ENCODE measurements around the gene ELOVL2. TPM values are rescaled to one million over a fixed set of nuclear protein-coding genes. Genes with fewer than 3 reads are reported as not detected.

Gene ELOVL2
- polyA plus RNA-seq, 3 donors, result not detected

GRCh38 chr6:11044712-11045167 is 635 bp upstream of the ELOVL2 start:
- Histone ChIP-seq H4K20me1 (ENCODE audit: insufficient read depth, low read length) (no peaks in the 10 kb centered on the region), H2AFZ (ENCODE audit: insufficient read depth, low read depth, low read length, poor library complexity, severe bottlenecking) (no peak overlapping the region), H3K36me3 (replicated peaks in 1 of 2; ENCODE audit: control insufficient read depth in 1 of 2, insufficient read depth in 2 of 2, low read length in 2 of 2) (no peaks in the 10 kb centered on the region), H3K79me2 (ENCODE audit: insufficient read depth, low read length) (no peaks in the 10 kb centered on the region), H3K4me2 (replicated peaks; ENCODE audit: extremely low read depth, low read length, poor library complexity, severe bottlenecking) (peak overlapping the region; percentile 76), H3K9ac (ENCODE audit: insufficient read depth, low read length, poor library complexity, severe bottlenecking) (no peak overlapping the region), H3K9me3 (replicated peaks in 1 of 2; ENCODE audit: control insufficient read depth in 1 of 2, insufficient read depth in 1 of 2, low read length in 2 of 2) (peaks cover 0 to 17% of the 10 kb centered on the region in 2 donors), H3K27ac (ENCODE audit: low read depth in 1 of 2, low read length in 2 of 2) (no peak overlapping the region), H3K27me3 (ENCODE audit: control insufficient read depth in 2 of 2, insufficient read depth in 2 of 2, low read length in 2 of 2) (peaks cover 62 to 79% of the 10 kb centered on the region in 2 donors), H3K4me3 (replicated peaks in 1 of 3; ENCODE audit: low read depth in 2 of 3, low read length in 3 of 3) (peak overlapping the region in 1 of 3 experiments; percentile 67), H3K4me1 (ENCODE audit: control insufficient read depth in 1 of 2, insufficient read depth in 2 of 2, low read length in 2 of 2) (peaks cover 6 to 15% of the 10 kb centered on the region in 2 donors)
- TF ChIP-seq, protein P1, sequence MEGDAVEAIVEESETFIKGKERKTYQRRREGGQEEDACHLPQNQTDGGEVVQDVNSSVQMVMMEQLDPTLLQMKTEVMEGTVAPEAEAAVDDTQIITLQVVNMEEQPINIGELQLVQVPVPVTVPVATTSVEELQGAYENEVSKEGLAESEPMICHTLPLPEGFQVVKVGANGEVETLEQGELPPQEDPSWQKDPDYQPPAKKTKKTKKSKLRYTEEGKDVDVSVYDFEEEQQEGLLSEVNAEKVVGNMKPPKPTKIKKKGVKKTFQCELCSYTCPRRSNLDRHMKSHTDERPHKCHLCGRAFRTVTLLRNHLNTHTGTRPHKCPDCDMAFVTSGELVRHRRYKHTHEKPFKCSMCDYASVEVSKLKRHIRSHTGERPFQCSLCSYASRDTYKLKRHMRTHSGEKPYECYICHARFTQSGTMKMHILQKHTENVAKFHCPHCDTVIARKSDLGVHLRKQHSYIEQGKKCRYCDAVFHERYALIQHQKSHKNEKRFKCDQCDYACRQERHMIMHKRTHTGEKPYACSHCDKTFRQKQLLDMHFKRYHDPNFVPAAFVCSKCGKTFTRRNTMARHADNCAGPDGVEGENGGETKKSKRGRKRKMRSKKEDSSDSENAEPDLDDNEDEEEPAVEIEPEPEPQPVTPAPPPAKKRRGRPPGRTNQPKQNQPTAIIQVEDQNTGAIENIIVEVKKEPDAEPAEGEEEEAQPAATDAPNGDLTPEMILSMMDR (IDR thresholded peaks at IDR 0.05), result peak; percentile 21
- Mint-ChIP-seq H3K27me3 (ENCODE audit: low read depth in 3 of 3) (peaks cover 59 to 77% (median 66%) of the 10 kb centered on the region in 3 donors), H3K4me1 (peaks cover 14% of the 10 kb centered on the region), H3K9me3 (peaks cover 5 to 15% (median 7%) of the 10 kb centered on the region in 7 donors), H3K27ac (peak overlapping the region in 1 of 7 donors; percentile 28), H3K4me3 (peak overlapping the region; percentile 70 to 93), H3K36me3 (peaks cover 4% of the 10 kb centered on the region in 2 donors)
- DNase-seq, result no peak
- 10% methylated on average over 13 of the region's 23 CpGs for WGBS (ENCODE audit: insufficient coverage)
- intact Hi-C loops (cut with micrococcal nuclease), result no loop called here

GRCh38 chr6:11043378-11043960 is 636 bp downstream of the ELOVL2 start:
- peaks cover 0 to 17% of the 10 kb centered on the region in 2 donors for H3K9me3 ChIP-seq (replicated peaks in 1 of 2; ENCODE audit: control insufficient read depth in 1 of 2, insufficient read depth in 1 of 2, low read length in 2 of 2)
- no peaks in the 10 kb centered on the region for H3K79me2 ChIP-seq (ENCODE audit: insufficient read depth, low read length)
- Mint-ChIP-seq H3K4me3 (peak overlapping the region; percentile 68 to 84), H3K27me3 (ENCODE audit: low read depth in 3 of 3) (peaks cover 62 to 82% (median 72%) of the 10 kb centered on the region in 3 donors), H3K36me3 (peaks cover 4% of the 10 kb centered on the region in 2 donors), H3K9me3 (peaks cover 5 to 15% (median 7%) of the 10 kb centered on the region in 7 donors), H3K27ac (peak overlapping the region in 1 of 7 donors; percentile 36), H3K4me1 (peaks cover 14% of the 10 kb centered on the region)
- H3K27me3 ChIP-seq (ENCODE audit: control insufficient read depth in 2 of 2, insufficient read depth in 2 of 2, low read length in 2 of 2), result peaks cover 72 to 82% of the 10 kb centered on the region in 2 donors
- H3K36me3 ChIP-seq (replicated peaks in 1 of 2; ENCODE audit: control insufficient read depth in 1 of 2, insufficient read depth in 2 of 2, low read length in 2 of 2), result no peaks in the 10 kb centered on the region
- no peak overlapping the region for H3K27ac ChIP-seq (ENCODE audit: low read depth in 1 of 2, low read length in 2 of 2)
- DNase-seq, result no peak
- H4K20me1 ChIP-seq (ENCODE audit: insufficient read depth, low read length), result no peaks in the 10 kb centered on the region
- peaks cover 6 to 15% of the 10 kb centered on the region in 2 donors for H3K4me1 ChIP-seq (ENCODE audit: control insufficient read depth in 1 of 2, insufficient read depth in 2 of 2, low read length in 2 of 2)
- H2AFZ ChIP-seq (ENCODE audit: insufficient read depth, low read depth, low read length, poor library complexity, severe bottlenecking), result peak overlapping the region; percentile 53
- H3K9ac ChIP-seq (ENCODE audit: insufficient read depth, low read length, poor library complexity, severe bottlenecking), result no peak overlapping the region
- intact Hi-C loops (cut with micrococcal nuclease), result no loop called here
- 1% methylated on average over 41 of the region's 49 CpGs for WGBS (ENCODE audit: insufficient coverage)
- H3K4me3 ChIP-seq (replicated peaks in 1 of 3; ENCODE audit: low read depth in 2 of 3, low read length in 3 of 3), result peak overlapping the region in 1 of 3 experiments; percentile 67
- peak overlapping the region; percentile 76 for H3K4me2 ChIP-seq (replicated peaks; ENCODE audit: extremely low read depth, low read length, poor library complexity, severe bottlenecking)
- TF ChIP-seq, protein P1 (IDR thresholded peaks at IDR 0.05), result no peak
